Stimulated activated memory B cell treated with anti-CD40 and anti-IgM and Interleukin-4, amounts not matched to agents 10 μg/mL and 1 μg/mL and 100 μg/mL, for 72 hours (primary cell): Measurements from ENCODE around the gene RCN2.

ENCODE experiments used
- ATAC-seq: fragments of 150-1000 bp; cut with Tn5 transposase; 2 replicates; pipeline ENCODE4 v1.10.0; 2021
- H3K27ac Mint-ChIP-seq: one replicate; pipeline ENCODE4 v1.8.0; 2022; ENCODE audit warnings: mild to moderate bottlenecking, mixed read lengths
- H3K27me3 Mint-ChIP-seq: one replicate; pipeline ENCODE4 v1.8.0; 2022; ENCODE audit warnings: mixed read lengths
- H3K36me3 Mint-ChIP-seq: one replicate; pipeline ENCODE4 v1.8.0; 2022; ENCODE audit warnings: mixed read lengths
- H3K4me1 Mint-ChIP-seq: one replicate; pipeline ENCODE4 v1.8.0; 2022; ENCODE audit warnings: mixed read lengths
- H3K4me3 Mint-ChIP-seq: one replicate; pipeline ENCODE4 v1.8.0; 2022; ENCODE audit warnings: mild to moderate bottlenecking, moderate library complexity, mixed read lengths
- H3K9me3 Mint-ChIP-seq: one replicate; pipeline ENCODE4 v1.8.0; 2022; ENCODE audit warnings: mixed read lengths

Gene RCN2

GRCh38 chr15:76978522-76979330 is 47.2 kb downstream of the RCN2 start:
- no peak overlapping the region for H3K27ac Mint-ChIP-seq
- no peak for ATAC-seq
- H3K4me1 Mint-ChIP-seq = peaks cover 11% of the 10 kb centered on the region
- no peak overlapping the region for H3K4me3 Mint-ChIP-seq
- H3K9me3 Mint-ChIP-seq = no peaks in the 10 kb centered on the region
- peaks cover 9% of the 10 kb centered on the region for H3K27me3 Mint-ChIP-seq
- H3K36me3 Mint-ChIP-seq = no peaks in the 10 kb centered on the region

GRCh38 chr15:76979331-76979925 is 47.9 kb downstream of the RCN2 start:
- H3K27me3 Mint-ChIP-seq = peaks cover 9% of the 10 kb centered on the region
- ATAC-seq = no peak
- H3K9me3 Mint-ChIP-seq = no peaks in the 10 kb centered on the region
- H3K4me3 Mint-ChIP-seq = no peak overlapping the region
- H3K4me1 Mint-ChIP-seq = peaks cover 11% of the 10 kb centered on the region
- H3K27ac Mint-ChIP-seq = no peak overlapping the region
- H3K36me3 Mint-ChIP-seq = no peaks in the 10 kb centered on the region

- Mint-ChIP-seq H3K36me3 (no peaks in the 10 kb centered on the region), H3K9me3 (no peaks in the 10 kb centered on the region), H3K27me3 (peaks cover 9% of the 10 kb centered on the region), H3K4me3 (no peak overlapping the region), H3K27ac (no peak overlapping the region), H3K4me1 (peaks cover 11% of the 10 kb centered on the region)
- ATAC-seq = no peak
These were observed 48.5 kb downstream of the RCN2 start for GRCh38 chr15:76979996-76980520.

GRCh38 chr15:76982356-76982755 is 50.8 kb downstream of the RCN2 start:
- ATAC-seq = no peak
- no peaks in the 10 kb centered on the region for H3K9me3 Mint-ChIP-seq
- peak overlapping the region; percentile 38 for H3K27ac Mint-ChIP-seq
- no peaks in the 10 kb centered on the region for H3K4me1 Mint-ChIP-seq
- H3K27me3 Mint-ChIP-seq = peaks cover 9% of the 10 kb centered on the region
- H3K36me3 Mint-ChIP-seq = no peaks in the 10 kb centered on the region
- no peak overlapping the region for H3K4me3 Mint-ChIP-seq

- Mint-ChIP-seq H3K4me1 (peaks cover 3% of the 10 kb centered on the region), H3K36me3 (no peaks in the 10 kb centered on the region), H3K9me3 (no peaks in the 10 kb centered on the region), H3K4me3 (no peak overlapping the region), H3K27me3 (peaks cover 9% of the 10 kb centered on the region), H3K27ac (peak overlapping the region; percentile 38)
- no peak for ATAC-seq
These were observed 51.2 kb downstream of the RCN2 start for GRCh38 chr15:76982756-76983155.

DNA sequence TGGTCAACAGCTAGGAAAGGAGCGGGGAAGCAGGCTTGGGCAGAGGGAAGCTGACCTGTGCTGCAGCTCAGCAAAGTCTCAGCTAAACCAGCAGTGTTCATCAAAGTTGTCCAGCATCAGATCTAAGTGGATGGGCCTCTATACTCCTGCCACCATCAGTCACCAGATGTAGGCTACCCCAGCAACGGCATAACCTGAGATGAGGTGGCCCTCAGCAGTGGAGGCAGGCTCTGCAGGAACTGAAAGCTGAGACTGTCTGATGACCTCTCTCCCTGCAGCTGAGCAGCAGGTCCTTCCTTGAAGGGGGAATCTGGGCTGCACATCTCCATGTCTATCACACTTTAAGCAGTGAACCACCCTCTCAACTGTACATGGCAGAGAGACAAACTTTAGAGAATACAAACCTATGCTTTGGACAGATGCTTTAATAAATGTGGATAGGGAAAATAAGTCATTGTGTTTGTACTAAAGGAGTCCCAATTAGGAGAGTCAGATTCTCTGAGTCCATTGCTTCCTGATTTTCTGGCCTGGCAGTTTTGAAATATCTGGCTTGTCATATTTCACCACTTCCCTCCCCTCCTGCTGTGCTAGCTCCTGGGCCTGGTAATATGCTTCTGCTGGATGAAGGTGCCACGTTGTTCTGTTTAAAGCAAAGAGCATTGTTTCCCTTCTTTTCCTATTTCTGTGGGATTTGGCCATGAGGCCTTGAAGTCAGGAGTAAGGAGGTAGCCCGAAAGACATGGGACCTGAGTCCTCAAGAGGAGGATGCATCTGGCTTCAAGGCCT is 52.2 kb downstream of the RCN2 start:
- Mint-ChIP-seq H3K4me3 (no peak overlapping the region), H3K4me1 (peaks cover 13% of the 10 kb centered on the region), H3K27me3 (peaks cover 9% of the 10 kb centered on the region), H3K9me3 (no peaks in the 10 kb centered on the region), H3K27ac (no peak overlapping the region), H3K36me3 (no peaks in the 10 kb centered on the region)
- ATAC-seq = peak; percentile 48

DNA sequence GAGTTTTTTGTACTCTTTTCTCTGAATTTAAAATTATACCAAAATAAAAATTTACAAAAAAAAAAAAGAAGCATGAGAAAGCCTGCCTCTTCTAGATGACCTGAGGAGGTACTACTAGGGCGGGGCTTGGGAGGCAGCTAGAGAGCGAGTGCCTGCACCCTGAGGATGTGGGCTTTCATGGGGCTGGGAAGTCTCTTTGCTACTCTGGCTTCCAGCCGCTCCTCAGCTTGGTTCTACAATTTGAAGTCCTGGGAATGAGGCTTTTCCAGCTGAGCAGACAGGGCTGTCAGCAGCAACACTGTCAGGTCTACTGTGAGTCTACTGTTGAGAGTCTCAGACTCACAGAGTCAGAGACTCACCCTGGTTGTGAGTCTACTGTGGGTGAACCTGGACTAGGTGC is 55.2 kb downstream of the RCN2 start:
- no peak for ATAC-seq
- Mint-ChIP-seq H3K27ac (peak overlapping the region; percentile 99), H3K4me1 (peaks cover 38% of the 10 kb centered on the region), H3K27me3 (no peaks in the 10 kb centered on the region), H3K36me3 (no peaks in the 10 kb centered on the region), H3K9me3 (no peaks in the 10 kb centered on the region), H3K4me3 (no peak overlapping the region)

- Mint-ChIP-seq H3K4me3 (no peak overlapping the region), H3K36me3 (no peaks in the 10 kb centered on the region), H3K27ac (peak overlapping the region; percentile 99), H3K27me3 (no peaks in the 10 kb centered on the region), H3K9me3 (no peaks in the 10 kb centered on the region), H3K4me1 (peaks cover 42% of the 10 kb centered on the region)
- ATAC-seq = no peak
These were observed 55.7 kb downstream of the RCN2 start for GRCh38 chr15:76987276-76987675.

DNA sequence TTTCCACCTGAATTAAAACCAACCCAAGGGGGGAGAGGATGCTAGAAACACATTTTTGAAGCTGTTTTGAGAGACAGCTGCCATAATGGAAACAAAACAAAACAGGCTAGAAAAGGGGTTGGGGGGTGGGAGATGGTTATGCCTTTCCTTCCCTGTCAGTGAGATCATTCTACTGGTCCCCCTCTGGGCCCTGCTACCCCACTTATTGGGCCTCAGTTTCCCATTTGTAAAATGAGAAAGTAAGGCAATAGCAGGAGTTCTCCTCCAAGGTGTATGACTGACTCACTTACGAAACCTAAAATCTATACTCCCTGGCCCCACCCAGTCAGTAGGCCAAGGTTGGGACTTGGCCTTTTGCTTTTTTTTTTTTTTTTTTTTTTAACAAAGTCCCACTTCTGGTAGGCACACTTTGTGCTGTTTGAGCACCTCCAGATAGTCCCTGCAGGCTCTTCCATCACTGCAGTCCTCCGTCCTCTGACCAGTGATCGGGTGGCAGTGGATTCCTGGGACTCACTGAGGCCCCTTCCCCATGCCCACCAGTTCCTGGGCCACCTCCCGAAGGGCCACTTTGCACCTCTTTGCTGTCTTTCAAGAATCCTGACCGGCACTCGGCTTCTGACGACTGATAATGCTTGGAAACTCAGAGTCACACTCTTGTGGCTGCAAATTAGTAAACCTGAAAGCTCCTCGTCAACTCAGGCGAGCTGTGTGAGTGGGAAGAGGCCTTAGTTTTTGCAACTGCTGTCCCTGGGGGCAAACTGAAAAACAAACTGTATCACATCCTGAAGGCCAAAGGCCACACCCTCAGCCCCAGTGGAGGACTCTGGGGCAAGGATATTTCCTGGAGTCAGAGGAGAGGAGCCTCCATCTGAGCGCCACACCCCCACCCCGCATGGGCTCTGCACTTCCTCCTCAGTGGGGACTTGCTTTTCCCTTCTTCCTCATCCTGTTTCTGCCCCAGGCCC is 56.6 kb downstream of the RCN2 start:
- H3K4me3 Mint-ChIP-seq = peak overlapping the region; percentile 80
- H3K27me3 Mint-ChIP-seq = no peaks in the 10 kb centered on the region
- peak; percentile 91 for ATAC-seq
- no peaks in the 10 kb centered on the region for H3K9me3 Mint-ChIP-seq
- peaks cover 47% of the 10 kb centered on the region for H3K4me1 Mint-ChIP-seq
- H3K36me3 Mint-ChIP-seq = no peaks in the 10 kb centered on the region
- peak overlapping the region; percentile 99 for H3K27ac Mint-ChIP-seq

- Mint-ChIP-seq H3K27me3 (no peaks in the 10 kb centered on the region), H3K4me3 (peak overlapping the region; percentile 80), H3K27ac (peak overlapping the region; percentile 99), H3K9me3 (no peaks in the 10 kb centered on the region), H3K4me1 (peaks cover 56% of the 10 kb centered on the region), H3K36me3 (no peaks in the 10 kb centered on the region)
- ATAC-seq = no peak
These were observed 57.6 kb downstream of the RCN2 start for GRCh38 chr15:76988867-76989780.

DNA sequence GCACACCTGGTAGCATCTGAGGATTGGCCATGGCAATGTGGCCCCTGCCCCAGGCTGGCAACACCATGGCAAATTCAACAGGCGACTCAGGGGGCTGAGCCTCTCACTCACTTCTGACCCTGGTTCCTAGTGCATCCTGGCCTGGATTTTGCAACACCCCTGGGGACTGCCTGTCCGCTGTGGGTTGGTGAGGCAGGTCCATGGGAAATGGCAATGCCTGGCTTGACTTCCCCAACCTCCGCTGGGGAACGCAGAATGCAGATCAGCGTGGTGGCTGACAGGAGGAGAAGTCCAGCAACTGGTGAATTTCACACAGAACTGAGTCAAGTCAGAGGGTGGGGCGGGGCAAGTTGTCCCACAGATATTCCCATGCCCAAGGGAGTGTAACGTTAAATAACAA is 59.5 kb downstream of the RCN2 start:
- H3K4me1 Mint-ChIP-seq = peaks cover 75% of the 10 kb centered on the region
- no peaks in the 10 kb centered on the region for H3K36me3 Mint-ChIP-seq
- no peaks in the 10 kb centered on the region for H3K27me3 Mint-ChIP-seq
- no peak for ATAC-seq
- H3K9me3 Mint-ChIP-seq = no peaks in the 10 kb centered on the region
- H3K4me3 Mint-ChIP-seq = no peak overlapping the region
- H3K27ac Mint-ChIP-seq = peak overlapping the region; percentile 99

- peaks cover 85% of the 10 kb centered on the region for H3K4me1 Mint-ChIP-seq
- no peaks in the 10 kb centered on the region for H3K9me3 Mint-ChIP-seq
- H3K27ac Mint-ChIP-seq = peak overlapping the region; percentile 95
- no peaks in the 10 kb centered on the region for H3K27me3 Mint-ChIP-seq
- no peaks in the 10 kb centered on the region for H3K36me3 Mint-ChIP-seq
- H3K4me3 Mint-ChIP-seq = no peak overlapping the region
- ATAC-seq = no peak
These were observed 60.4 kb downstream of the RCN2 start for GRCh38 chr15:76991741-76992645.
